Ascending aorta (tissue), 2 donors: ENCODE measurements around the gene KLK3. TPM values are rescaled to one million over a fixed set of nuclear protein-coding genes. Genes with fewer than 3 reads are reported as not detected.

Source experiments
- DNase-seq, 2 donors: peaks; one replicate each; pipeline ENCODE4 v3.0.0-alpha.2; 2019; ENCODE audit warnings: low spot score in 2 of 2
- H3K27ac ChIP-seq, 2 donors: fragments of 200-600 bp; sonication (generic); one replicate each; pipeline ENCODE4 v1.5.1; 2016 to 2017; ENCODE audit warnings: mild to moderate bottlenecking in 1 of 2
- H3K27me3 ChIP-seq: fragments of 200-600 bp; sonication (generic); one replicate; pipeline ENCODE4 v1.5.1; 2017
- H3K36me3 ChIP-seq, 2 donors: fragments of 200-600 bp; sonication (generic); one replicate each; pipeline ENCODE4 v1.5.1; 2016
- H3K4me1 ChIP-seq, 2 donors: fragments of 200-600 bp; sonication (generic); one replicate each; pipeline ENCODE4 v1.5.1; 2016 to 2017; ENCODE audit warnings: mild to moderate bottlenecking in 1 of 2
- H3K4me3 ChIP-seq, 2 donors: fragments of 200-600 bp; sonication (generic); one replicate each; pipeline ENCODE4 v1.5.1; 2016 to 2017; ENCODE audit warnings: mild to moderate bottlenecking in 1 of 2
- H3K9me3 ChIP-seq, 2 donors: fragments of 200-600 bp; sonication (generic); one replicate each; pipeline ENCODE4 v1.5.1; 2016
- intact Hi-C: fragments of 100-400 bp; cut with DNase I; formaldehyde crosslinking; loops from one replicate; pipeline ENCODE4 v1.15.1; 2023
- total RNA-seq: library from RNA; depleted of rRNA; stranded (reverse); fragments of >200 nt; gene quantifications from one replicate; pipeline ENCODE4 v1.1.0, GENCODE V29; 2016
- TF ChIP-seq, protein P1 (sequence below), 3 experiments: fragments of 200-600 bp in 2 of 3; fragments of 450-650 bp in 1 of 3; sonication (generic) in 2 of 3; IDR thresholded peaks; one replicate each; pipeline ENCODE4 v1.5.1; 2016 to 2019; ENCODE audit warnings: antibody characterized with exemption in 3 of 3, mild to moderate bottlenecking in 1 of 3, moderate library complexity in 1 of 3

KLK3 gene
- total RNA-seq, 1 donor from 2014 or later: not detected

DNA sequence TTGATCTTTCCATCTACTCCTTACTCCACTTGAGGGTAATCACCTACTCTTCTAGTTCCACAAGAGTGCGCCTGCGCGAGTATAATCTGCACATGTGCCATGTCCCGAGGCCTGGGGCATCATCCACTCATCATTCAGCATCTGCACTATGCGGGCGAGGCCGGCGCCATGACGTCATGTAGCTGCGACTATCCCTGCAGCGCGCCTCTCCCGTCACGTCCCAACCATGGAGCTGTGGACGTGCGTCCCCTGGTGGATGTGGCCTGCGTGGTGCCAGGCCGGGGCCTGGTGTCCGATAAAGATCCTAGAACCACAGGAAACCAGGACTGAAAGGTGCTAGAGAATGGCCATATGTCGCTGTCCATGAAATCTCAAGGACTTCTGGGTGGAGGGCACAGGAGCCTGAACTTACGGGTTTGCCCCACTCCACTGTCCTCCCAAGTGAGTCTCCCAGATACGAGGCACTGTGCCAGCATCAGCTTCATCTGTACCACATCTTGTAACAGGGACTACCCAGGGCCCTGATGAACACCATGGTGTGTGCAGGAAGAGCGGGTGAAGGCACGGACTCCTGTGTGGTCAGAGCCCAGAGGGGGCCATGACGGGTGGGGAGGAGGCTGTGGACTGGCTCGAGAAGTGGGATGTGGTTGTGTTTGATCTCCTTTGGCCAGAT lies 15.8 kb downstream of the KLK3 start:
- Histone ChIP-seq H3K27ac (no peak overlapping the region), H3K4me3 (no peak overlapping the region), H3K27me3 (no peaks in the 10 kb centered on the region), H3K36me3 (no peaks in the 10 kb centered on the region), H3K9me3 (no peaks in the 10 kb centered on the region), H3K4me1 (no peaks in the 10 kb centered on the region)
- DNase-seq: no peak
- intact Hi-C loops: no loop called here
- TF ChIP-seq, protein P1, sequence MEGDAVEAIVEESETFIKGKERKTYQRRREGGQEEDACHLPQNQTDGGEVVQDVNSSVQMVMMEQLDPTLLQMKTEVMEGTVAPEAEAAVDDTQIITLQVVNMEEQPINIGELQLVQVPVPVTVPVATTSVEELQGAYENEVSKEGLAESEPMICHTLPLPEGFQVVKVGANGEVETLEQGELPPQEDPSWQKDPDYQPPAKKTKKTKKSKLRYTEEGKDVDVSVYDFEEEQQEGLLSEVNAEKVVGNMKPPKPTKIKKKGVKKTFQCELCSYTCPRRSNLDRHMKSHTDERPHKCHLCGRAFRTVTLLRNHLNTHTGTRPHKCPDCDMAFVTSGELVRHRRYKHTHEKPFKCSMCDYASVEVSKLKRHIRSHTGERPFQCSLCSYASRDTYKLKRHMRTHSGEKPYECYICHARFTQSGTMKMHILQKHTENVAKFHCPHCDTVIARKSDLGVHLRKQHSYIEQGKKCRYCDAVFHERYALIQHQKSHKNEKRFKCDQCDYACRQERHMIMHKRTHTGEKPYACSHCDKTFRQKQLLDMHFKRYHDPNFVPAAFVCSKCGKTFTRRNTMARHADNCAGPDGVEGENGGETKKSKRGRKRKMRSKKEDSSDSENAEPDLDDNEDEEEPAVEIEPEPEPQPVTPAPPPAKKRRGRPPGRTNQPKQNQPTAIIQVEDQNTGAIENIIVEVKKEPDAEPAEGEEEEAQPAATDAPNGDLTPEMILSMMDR (IDR thresholded peaks at IDR 0.05): no peak

DNA sequence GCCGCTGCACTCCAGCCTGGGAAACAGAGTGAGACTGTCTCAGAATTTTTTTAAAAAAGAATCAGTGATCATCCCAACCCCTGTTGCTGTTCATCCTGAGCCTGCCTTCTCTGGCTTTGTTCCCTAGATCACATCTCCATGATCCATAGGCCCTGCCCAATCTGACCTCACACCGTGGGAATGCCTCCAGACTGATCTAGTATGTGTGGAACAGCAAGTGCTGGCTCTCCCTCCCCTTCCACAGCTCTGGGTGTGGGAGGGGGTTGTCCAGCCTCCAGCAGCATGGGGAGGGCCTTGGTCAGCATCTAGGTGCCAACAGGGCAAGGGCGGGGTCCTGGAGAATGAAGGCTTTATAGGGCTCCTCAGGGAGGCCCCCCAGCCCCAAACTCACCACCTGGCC lies 18.3 kb downstream of the KLK3 start, which contains the start of gene KLK2:
Gene KLK2 (plus strand): TSS at position 384 of the 400 bp plus-strand sequence. CDS start 35 bp downstream, outside the sequence.
- TF ChIP-seq, protein P1 (IDR thresholded peaks at IDR 0.05): no peak
- no peak within 1 kb of the TSS for H3K4me3 ChIP-seq
- H3K27me3 ChIP-seq: no peaks in the 10 kb centered on the region
- no peak within 1 kb of the TSS for H3K27ac ChIP-seq
- H3K9me3 ChIP-seq: no peaks in the 10 kb centered on the region
- intact Hi-C loops: no loop called here
- no peak for DNase-seq
- H3K36me3 ChIP-seq: no peaks in the 10 kb centered on the region
- H3K4me1 ChIP-seq: no peaks in the 10 kb centered on the region

DNA sequence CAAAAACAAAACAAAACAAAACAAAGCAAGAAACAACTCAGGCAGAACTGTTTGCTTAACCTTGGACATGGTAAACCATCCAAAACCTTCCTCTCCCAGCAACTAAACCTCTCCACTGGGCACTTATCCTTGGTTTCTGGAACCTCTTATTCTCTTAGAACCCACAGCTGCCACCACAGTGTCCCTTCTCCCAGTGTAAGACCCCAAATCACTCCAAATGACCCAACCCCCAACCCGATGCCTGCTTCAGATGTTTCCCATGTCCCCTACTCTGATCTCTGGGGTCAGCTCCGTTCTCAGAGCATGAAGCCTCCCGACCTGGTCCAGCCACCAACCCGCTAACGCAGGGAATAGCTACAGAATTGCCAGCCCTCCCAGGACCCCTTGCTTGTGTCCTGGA lies 19.5 kb downstream of the KLK3 start:
- TF ChIP-seq, protein P1 (IDR thresholded peaks at IDR 0.05): no peak
- no peaks in the 10 kb centered on the region for H3K27me3 ChIP-seq
- H3K27ac ChIP-seq: no peak overlapping the region
- intact Hi-C loops: no loop called here
- no peaks in the 10 kb centered on the region for H3K4me1 ChIP-seq
- no peak overlapping the region for H3K4me3 ChIP-seq
- H3K36me3 ChIP-seq: no peaks in the 10 kb centered on the region
- DNase-seq: no peak
- H3K9me3 ChIP-seq: no peaks in the 10 kb centered on the region

DNA sequence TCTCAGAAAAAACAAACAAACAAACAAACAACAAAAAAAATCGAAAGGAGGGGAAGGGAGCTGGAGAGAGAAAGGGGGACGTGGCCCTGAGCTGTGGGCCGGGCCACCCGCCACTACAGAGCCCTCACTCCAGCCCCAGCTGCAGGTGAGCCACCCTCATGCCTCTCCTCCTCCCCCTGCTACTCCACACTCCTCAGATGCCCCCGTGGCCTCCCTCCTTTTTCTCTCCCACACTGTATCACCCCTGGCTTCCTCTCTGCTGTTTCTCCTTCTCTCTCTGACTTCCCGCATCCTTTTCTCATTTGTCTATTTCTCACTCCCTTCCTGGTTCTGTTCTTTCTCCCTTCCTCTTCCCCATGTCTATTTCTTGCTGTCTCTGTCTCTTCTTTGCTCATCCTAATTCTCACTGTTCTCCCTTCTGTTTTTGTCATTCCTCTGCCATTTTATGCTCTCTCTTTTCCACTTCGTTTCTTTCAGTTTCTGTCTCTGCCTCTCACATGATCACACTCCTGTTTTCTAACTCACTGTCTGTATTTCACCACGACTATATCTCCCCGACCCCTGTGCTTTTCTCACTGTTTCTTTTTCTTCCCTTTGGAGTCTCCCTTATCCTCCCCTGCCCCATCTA lies 21.2 kb downstream of the KLK3 start:
- TF ChIP-seq, protein P1 (IDR thresholded peaks at IDR 0.05): no peak
- Histone ChIP-seq H3K9me3 (no peaks in the 10 kb centered on the region), H3K4me3 (no peak overlapping the region), H3K36me3 (no peaks in the 10 kb centered on the region), H3K27me3 (no peaks in the 10 kb centered on the region), H3K27ac (no peak overlapping the region), H3K4me1 (no peaks in the 10 kb centered on the region)
- intact Hi-C loops: no loop called here
- no peak for DNase-seq

DNA sequence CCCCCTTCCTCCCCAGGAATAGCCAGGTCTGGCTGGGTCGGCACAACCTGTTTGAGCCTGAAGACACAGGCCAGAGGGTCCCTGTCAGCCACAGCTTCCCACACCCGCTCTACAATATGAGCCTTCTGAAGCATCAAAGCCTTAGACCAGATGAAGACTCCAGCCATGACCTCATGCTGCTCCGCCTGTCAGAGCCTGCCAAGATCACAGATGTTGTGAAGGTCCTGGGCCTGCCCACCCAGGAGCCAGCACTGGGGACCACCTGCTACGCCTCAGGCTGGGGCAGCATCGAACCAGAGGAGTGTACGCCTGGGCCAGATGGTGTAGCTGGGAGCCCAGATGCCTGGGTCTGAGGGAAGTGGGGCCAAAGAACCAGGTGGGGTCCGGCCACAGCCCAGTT lies 21.7 kb downstream of the KLK3 start:
- intact Hi-C loops: no loop called here
- TF ChIP-seq, protein P1 (IDR thresholded peaks at IDR 0.05): no peak
- H3K4me3 ChIP-seq: no peak overlapping the region
- H3K27me3 ChIP-seq: no peaks in the 10 kb centered on the region
- DNase-seq: no peak
- no peak overlapping the region for H3K27ac ChIP-seq
- no peaks in the 10 kb centered on the region for H3K36me3 ChIP-seq
- H3K4me1 ChIP-seq: no peaks in the 10 kb centered on the region
- H3K9me3 ChIP-seq: no peaks in the 10 kb centered on the region
